Fibroblast of skin of left quadriceps (primary cell): ENCODE results near the gene SLC66A2.

ENCODE experiments used
- DNase-seq, 2 experiments: peaks; one replicate each; pipeline ENCODE4 v3.0.0-alpha.2; 2013; ENCODE audit warnings: low read depth in 2 of 2

SLC66A2 gene

DNA sequence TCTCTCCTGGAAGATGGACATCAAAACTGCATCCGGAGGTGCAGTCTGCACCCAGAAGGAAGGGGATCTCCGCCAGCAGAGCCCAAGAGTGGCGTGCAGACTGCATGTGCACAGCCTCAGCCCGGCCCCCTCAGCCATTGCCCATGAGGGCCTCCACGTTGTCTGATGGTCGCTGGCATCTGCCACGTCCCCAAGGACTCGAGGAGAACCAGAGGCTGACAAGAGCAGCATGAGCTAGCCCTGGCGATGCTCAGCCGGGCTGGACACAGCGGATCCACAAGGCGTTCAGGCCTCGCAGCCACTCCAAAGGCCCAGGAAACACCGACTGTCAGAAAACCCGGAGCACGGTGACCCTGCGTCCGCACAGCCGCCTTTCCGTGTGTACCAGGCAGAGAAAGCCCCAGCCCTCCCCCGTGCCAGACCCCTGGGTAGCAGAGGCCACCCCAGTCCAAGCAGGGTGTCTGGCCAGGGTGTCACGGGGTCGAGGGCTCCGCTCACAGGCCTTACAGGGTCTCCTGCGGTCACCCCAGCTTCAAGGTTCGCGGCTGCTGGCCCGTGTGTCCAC is 48.3 kb downstream of the SLC66A2 start:
- DNase-seq, result no peak

DNA sequence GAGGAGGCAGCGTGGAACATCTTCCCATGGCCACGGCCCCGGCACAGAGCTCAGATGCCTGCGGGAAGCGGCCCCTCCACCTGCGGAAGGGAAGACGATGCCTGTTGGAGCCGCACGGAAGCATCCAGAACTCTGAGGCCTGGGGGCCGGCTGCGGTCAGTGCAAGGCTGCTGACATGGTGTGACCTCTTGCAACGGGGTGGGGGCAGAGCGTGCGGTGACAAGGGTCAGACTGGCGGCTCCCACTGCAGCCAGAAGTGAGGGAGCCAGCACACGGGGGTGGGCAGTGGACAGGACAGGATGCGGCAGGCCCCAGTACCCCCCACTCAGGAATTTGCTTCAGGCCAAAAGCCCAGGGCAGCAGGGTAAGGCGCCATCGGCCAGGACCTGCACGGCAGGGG is 48.8 kb downstream of the SLC66A2 start:
- no peak for DNase-seq

DNA sequence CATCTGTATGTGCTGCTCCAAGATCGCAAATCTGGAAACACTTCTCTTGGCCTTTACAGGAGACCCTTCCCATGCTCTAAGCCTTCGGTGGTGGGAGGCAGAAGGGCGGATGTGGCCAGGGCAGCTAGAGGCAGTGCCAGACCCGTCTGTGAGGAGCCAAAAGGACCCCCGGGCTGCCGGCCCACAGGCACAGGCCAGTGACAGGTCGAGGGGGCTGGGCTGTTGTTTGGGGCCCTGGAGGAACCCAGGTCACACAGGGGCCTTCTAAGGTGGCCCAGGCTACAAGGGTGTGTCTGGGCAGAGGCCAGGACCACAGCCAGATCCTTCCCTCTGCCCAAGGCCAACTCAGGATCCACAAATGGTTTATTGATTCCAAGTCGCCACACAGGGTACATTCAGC is 49.4 kb downstream of the SLC66A2 start:
- no peak for DNase-seq

DNA sequence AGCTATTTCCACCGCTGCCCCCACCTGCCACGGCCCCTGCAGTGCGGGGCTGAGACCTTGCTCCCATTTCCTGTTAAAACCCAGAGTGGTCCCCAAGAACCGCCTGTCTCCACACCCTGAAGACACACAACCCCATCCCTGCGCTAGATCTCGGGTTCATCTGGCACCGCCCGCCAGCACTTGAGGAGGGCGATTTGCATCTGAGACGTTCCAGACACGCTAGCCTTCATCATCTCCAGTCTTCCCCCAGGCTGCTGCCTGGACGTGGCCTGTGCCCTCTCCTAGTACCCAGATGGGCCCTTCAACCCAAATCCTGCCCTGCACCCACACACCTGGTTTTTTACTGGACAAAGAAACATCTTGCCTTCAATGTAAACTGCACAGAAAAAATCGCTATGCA is 49.8 kb downstream of the SLC66A2 start:
- DNase-seq, result no peak

DNA sequence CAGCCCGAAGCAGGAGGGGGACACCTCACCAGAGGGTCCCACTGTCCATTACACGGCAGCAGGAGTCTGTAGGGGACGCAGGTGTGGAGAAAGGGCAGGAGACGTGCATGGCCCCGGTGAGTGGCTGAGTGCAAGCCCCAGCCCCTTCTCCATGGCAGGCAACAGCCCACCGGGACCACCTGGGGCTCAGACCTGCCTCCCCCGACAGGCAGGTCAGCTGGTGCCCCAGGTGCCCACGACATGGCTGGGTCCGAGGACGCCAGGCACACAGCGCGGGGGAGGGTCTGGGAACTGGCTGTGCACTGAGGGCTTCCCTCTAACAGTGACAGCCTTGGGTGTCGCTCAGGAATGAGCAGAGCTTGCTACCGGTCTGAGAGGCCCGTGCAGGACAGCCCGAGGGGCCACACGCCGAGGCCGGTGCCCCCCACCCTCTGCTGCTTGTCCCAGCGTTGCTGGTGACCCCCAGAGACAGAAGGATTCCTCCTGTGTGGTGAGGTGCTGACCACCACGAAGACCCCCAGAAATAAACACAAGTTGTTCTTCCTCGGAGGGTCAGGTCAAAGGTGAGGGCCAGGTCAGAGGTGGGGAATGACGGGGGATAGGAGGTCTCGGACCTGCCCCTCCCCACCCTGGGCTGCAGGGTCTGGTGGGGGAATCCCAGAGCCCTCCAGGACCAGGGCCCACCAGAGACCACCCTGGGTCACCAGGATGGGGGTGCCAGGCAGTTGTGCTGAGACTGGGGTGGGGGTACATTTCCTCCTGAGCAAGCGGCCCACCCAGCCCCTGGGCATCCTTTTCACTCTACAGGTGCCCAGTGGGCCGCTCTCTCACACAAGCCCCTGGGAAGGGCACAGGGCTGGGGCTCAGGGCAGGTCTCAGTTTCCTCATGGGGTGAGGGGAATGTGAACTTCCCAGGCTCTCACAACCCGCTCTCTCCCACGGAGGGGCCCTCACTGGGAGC is 50.6 kb downstream of the SLC66A2 start:
- no peak for DNase-seq

DNA sequence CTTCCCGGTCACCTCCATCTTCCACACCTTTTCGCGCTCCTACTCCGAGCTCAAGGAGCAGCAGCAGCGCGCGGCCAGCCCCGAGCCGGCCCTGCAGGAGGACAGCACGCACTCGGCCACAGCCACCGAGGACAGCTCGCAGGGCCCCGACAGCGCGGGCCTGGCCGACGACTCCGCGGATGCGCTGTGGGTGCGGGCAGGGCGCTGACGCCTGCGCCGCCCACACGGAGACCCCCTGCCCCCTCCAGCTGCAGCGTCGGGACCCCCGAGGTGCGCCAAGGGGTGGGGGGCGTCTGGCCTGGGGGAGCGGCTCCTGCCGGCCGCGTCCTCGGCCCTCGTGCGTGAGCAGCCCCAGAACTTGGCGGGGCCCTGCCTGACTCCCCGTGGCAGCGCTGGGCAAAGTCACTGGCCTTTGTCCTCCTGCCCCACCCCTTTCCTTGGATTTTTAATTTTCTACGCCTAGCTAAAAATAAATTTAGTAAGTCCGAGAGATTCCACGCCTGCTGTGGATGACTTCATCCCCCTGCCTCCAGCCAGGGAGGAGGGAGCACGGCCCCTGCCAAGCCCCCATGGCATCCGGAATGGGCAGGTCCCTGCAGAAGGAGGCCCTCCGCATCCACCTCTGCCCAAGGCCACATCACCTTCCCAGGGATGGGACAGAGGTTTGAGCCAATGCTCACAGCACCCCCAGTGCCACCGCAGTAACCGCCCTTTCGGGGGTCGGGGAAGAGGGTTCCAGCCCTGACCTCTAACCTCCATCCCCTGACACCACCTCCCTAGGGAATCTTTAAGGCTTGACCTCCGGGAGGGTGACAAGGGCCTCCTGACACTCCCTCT is 51.6 kb downstream of the SLC66A2 start:
- DNase-seq, result no peak

DNA sequence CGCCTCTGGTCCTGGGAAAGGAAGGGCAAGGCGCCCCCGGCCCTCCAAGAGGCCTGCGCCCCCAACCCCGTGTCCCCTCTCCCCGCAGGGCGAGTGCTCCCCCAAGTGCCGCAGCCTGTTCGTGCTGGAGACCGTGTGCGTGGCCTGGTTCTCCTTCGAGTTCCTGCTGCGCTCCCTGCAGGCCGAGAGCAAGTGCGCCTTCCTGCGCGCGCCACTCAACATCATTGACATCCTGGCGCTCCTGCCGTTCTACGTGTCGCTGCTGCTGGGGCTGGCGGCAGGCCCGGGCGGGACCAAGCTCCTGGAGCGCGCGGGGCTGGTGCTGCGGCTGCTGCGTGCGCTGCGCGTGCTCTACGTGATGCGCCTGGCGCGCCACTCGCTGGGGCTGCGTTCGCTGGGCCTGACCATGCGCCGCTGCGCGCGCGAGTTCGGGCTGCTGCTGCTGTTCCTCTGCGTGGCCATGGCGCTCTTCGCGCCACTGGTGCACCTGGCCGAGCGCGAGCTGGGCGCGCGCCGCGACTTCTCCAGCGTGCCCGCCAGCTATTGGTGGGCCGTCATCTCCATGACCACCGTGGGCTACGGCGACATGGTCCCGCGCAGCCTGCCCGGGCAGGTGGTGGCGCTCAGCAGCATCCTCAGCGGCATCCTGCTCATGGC is 52.4 kb downstream of the SLC66A2 start:
- DNase-seq, result no peak

DNA sequence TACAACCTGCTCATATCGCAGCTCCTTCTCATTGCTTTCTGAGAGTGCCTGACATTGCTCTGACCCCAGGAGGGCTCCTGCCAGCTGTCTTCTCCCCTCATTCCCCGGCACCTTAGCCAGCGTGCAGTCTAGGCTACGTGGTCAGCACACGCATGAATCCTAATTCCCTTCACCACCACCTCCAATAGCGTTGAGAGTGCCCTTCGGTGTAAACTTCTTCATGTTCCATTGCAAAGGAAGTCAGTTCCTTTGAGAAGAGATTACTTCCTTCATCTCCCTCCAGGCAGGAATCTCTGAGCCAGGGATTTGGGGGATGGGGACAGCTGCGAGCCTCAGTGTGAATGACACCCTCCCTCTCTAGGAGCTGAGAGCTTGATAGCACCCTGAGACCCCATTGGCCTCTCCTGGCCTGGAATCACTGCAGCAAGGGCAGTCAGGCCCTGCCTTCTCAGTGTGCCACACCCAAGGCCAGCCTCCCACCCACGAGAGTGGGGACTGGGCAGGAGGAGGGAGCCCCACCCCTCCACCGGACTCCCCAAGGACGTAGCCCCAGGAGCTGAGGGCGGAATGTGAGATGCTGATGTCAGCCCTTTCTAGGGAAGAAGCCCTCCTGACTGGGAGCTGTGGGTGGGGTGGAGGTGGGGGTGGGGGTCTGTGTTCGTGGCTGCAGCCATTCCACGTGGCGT is 53.4 kb downstream of the SLC66A2 start:
- DNase-seq, result no peak

DNA sequence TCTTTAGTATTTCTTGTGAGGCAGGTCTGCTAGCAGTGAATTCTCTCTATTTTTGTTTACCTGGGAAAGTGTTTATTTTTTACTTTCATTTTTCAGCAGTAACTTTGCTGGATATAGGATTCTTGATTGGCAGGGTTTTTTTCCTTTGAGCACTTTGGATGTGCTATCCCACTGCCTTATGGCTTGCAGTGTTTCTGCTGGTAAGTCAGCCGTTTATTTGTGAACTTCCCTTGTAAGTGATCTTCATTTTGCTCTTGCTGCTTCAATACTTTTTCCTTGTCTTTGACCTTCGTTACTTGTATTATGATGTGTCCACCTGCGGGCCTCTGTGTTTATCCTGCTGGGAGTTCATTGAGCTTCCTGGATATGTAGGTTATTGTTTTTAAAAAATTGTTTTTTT is 54.7 kb downstream of the SLC66A2 start:
- DNase-seq, result no peak

DNA sequence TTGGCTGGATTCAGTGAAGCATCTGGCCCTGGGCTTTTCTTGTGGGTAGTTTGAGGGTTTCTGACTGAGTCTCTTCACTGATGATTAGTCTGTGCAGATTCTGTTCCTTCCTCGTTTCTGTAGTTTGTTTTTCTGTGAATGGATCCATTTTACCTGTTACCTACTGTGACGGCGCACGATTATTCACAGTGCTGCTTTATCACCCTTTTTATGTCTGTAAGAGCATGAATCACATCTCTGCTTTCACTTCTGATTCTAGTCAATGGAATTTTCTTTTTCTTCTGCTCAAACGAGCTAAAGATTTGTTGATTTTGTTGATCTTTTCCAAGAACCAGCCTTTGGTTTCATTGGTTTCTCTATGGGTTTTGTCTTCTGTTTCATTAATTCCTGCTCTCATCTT is 60.8 kb downstream of the SLC66A2 start:
- no peak for DNase-seq

DNA sequence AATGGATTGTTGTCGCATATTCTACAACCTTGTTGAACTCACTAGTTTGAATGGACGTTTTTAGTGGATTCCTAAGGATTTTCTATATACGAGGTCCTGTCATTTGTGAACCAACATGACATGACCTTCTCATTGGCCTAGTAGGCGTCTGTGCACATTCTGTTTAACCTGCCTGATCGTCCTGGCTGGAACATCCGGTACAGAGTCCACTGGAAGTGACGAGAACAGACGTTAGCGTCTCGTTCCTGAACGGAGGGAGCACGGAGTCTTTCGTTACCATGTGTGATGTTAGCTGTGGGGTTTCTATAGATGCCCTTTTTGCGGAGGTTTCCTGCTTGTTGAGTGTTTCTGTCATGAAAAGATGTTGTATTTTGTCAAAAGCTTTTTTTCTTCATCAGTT is 61.9 kb downstream of the SLC66A2 start:
- DNase-seq, result no peak

DNA sequence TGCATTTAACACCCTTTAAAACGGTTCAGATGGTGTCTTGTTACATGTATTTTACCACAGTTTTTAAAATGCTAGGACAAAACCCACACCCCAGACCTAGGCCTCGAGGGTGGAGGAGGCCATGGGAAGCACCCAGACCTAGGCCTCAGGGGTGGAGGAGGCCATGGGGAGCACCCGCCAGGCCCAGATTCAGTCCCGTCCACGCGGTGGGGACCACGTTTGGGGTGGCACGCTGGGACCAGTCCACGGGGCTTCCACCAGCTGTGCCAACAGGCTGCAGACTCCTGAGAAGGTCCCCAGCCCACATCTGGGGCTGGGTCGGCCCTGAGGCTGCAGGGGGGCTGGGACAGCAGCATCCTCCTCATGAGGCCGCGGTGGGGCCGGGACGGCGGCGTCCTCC is 63.4 kb downstream of the SLC66A2 start:
- no peak for DNase-seq

DNA sequence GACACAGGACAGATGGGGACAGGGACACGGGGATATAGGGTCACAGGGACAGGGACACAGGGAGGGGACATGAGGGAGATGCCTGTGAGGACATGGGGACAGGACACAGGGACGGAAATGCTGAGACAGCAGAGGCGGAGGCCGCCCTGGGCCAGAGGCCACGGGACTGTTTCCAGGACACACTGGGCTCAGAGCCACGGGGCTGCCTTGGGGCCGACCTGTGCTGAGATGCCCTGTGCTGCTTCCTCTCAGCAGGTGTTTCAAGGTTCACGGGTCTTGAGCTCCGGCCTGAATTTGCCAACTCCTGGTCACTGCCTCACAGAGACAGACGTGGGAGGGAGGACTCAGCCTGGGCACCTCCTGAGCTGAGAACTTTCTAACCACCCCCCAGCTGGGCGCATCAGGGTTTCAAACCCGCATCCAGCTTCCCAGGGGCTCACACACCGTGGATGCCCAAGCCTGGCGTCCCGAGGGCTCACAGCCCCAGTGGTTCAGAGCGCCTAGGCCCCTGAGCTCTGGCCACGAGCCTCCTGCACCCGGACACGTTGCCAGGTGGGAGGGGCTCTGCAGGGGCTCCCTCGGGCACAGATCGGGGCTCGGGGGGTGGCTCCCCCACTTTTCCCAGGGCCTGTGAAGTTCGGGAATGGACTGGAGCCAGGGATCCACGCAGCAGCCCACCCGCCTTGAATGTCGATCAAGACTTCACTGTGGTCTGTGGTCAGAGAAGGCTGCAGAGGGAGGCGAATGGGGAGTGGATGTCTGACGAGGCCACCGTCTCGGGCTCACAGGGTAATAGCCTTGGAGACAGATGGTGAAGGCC is 64.1 kb downstream of the SLC66A2 start:
- no peak for DNase-seq

DNA sequence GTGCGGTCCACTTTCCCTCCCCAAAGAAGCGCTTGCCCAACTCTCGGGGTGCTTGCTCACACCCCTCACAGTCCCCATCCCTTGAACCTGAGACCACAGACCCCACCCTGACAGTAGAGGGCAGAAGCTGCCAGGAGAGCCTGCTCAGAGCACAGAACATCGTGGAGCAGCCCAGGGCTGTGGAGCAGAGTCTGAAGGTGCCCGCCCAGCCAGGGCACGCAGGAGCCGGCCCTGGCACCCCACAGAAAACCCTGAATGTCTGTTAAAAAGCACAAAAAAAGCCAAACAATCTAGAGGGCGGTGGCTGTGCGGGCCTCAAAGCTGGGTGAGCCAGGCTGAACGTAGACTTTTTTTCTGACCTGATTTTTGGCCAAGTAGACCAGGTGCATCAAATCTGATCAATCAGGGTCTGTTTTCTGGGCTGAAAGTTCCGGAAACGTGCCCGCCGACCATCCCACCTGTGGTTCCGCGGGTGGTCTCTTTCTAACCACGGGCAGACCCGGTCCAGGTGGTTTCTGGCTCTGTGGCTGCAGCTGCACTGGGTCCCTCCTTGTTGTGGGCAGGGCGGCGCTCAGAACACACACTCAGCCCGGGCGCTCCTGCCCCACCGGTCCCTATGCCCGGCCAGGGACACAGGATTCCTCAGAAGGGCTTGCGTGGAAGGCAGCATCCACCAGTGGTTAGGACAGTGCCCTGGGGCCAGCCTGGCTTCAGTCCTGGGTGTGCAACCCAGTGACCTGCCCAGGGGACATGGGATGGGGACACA is 66.3 kb downstream of the SLC66A2 start:
- DNase-seq, result no peak

DNA sequence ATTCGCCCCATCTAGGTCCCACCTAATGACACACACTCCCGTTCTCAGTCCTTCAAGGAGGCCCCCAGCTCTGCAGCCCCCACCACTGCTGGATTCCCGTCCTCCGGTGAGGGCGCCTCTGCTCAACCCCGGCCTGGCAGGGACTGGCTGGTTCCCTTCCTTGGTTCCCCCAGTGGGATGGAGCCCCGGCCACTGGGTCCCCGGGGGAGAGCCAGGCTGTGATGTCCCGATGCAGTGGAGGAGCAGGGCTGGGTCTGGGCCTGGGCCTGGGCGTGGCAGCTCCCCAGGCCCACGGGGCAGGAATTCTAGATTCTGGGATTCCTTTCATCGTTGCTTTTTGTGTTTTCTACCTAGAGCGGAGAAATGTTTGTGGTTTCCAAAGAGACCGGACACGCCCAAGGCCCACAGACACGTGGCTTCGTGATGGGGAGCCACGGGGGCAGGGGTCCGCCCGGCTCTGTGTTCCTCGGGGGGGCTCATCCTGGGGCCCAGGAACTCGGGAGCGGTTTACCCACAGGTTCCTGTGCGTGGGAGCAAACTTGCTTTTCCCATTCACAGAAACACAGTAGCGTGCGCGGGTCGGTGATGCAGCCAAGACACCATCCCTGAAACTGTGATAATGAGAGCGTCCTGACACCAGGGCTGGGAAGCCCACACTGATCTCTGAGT is 67.0 kb downstream of the SLC66A2 start:
- no peak for DNase-seq

DNA sequence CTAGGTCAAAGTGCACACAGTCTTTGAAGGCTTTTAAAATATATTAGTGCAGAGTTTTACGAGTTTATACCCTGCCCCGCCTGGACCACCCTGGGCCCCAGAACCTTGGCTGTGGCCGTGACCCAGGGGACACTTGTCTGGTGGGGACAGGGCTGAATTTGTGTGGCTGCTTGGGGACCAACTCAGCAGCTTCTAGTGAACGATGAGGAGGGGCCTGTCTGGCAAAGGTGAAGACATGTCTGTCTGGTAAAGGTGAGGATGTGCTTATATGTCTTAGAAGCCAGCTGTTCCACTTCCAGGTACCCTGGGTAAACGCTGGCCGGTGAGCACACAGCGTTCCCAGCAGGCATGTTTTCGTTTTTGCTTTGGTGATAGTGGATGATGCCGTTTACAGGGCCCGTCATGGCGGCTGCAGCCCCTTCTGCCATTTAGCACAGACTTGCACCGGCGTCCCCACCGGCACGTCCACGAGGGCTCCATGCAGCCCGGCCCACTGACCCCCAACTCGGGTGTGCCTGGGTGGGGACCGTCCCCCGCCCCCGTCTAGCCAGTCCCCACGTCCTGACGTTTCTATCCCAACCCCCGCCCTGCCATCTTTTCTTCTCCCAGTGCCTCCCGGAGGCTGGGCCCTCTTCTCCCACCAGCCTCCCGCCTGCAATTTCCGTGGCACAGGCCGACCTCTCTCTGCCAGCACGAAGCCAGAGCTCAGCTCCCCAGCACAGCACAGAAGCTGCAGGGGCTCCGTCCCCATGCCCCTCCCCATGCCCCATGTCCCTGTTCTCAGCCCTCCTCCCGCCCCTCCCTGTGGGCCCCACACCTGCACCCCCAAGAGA is 67.8 kb downstream of the SLC66A2 start:
- DNase-seq, result no peak

DNA sequence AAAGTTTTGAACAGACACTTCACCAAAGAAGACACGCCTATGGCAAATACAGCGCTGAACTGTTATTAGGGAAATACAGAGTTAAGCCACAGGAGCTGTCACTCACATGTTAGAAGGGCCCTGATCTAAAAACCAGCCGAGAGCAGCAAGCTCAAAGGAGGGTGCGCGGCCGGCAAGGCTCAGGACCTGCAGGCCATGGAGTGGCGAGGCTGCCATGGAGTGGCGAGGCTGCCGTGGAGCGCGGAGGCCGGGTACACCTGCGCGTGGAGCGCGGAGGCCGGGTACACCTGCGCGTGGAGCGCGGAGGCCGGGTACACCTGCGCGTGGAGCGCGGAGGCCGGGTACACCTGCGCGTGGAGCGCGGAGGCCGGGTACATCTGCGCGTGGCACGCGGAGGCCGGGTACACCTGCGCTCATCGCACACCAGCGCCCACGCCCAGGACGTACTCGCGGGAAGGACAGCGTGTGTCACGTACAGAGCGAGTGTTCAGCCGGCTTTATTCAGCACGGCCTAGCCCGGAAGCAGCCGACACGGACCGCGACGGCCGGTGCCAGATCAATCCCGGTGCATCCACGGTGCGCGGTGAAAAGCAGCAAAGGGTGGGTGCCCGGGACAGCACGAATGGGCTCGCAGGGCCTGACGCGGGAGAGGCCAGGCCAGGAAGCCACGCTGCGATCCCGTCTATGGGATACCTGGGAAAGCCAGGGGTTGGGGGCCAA is 68.8 kb downstream of the SLC66A2 start:
- no peak for DNase-seq

DNA sequence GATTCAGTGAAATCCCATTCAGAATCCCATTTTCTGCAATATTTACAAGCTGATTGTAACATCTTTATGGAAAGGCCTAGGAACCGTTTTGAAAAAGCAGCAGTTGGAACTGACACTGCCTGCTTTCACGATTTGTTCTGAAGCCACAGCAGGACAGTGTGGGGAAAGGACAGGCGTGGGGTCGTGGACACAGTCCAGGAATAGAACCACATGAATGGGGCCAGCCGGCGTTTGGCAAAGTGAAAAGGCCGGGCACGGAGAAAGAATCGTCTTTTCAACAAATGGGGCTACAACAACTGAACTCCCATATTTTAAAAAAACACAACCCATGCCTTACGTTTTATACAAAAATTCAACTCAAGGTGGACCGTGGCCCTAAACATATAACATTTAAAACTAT is 69.8 kb downstream of the SLC66A2 start:
- DNase-seq, result no peak
